Nucleus accumbens (tissue), 56 donors: ENCODE measurements around the gene ITFG2.
"Not testable (repeated sequence)": the region's sequence is repeated elsewhere in the genome, so short reads cannot be mapped to it uniquely, and the experiment has no call there.

Experiments used
- DNase-seq, 56 donors: peaks; one replicate each; lab custom pipeline; 2025; lab: John Stamatoyannopoulos, UW

ITFG2 gene

GRCh38 chr12:2812290-2813213 is at the start of gene ITFG2:
TSS of gene ITFG2 (plus strand) at chr12:2812668. CDS start at chr12:2812761, 93 bp downstream.
- peak; percentile 95 to 100 (median 99) for DNase-seq

GRCh38 chr12:2764398-2764797 is 48.1 kb upstream of the ITFG2 start:
- no peak for DNase-seq

GRCh38 chr12:2765052-2765451 is 47.4 kb upstream of the ITFG2 start:
- no peak for DNase-seq

- no peak for DNase-seq
Measured at GRCh38 chr12:2765608-2766007, 46.9 kb upstream of the ITFG2 start.

GRCh38 chr12:2768224-2768961 is 44.1 kb upstream of the ITFG2 start:
- DNase-seq: no peak

- no peak for DNase-seq
Measured at GRCh38 chr12:2769866-2770533, 42.5 kb upstream of the ITFG2 start.

GRCh38 chr12:2770544-2770943 is 41.9 kb upstream of the ITFG2 start:
- DNase-seq: not testable (repeated sequence)

GRCh38 chr12:2772370-2772769 is 40.1 kb upstream of the ITFG2 start:
- no peak for DNase-seq

- DNase-seq: no peak
Measured at GRCh38 chr12:2773199-2773875, 39.1 kb upstream of the ITFG2 start.

GRCh38 chr12:2775431-2775830 is 37.0 kb upstream of the ITFG2 start:
- DNase-seq: no peak

GRCh38 chr12:2776129-2776806 is 36.2 kb upstream of the ITFG2 start:
- DNase-seq: no peak

- no peak for DNase-seq
Measured at GRCh38 chr12:2779281-2779680, 33.2 kb upstream of the ITFG2 start.

- DNase-seq: peak in 49 of 56 donors; percentile 19 to 84 (median 52)
Measured at GRCh38 chr12:2783936-2784600, 28.4 kb upstream of the ITFG2 start.

- no peak for DNase-seq
Measured at GRCh38 chr12:2785017-2785416, 27.5 kb upstream of the ITFG2 start.

GRCh38 chr12:2791089-2791488 is 21.4 kb upstream of the ITFG2 start:
- DNase-seq: no peak

GRCh38 chr12:2792671-2793500 is 19.6 kb upstream of the ITFG2 start:
- no peak for DNase-seq

- DNase-seq: no peak
Measured at GRCh38 chr12:2793561-2793960, 18.9 kb upstream of the ITFG2 start.

- DNase-seq: peak in 34 of 56 donors; percentile 17 to 94 (median 73)
Measured at GRCh38 chr12:2794191-2794735, 18.2 kb upstream of the ITFG2 start.
